ENCODE results near the gene ATXN2L. TPM values are rescaled to one million over a fixed set of nuclear protein-coding genes. Genes with fewer than 3 reads are reported as not detected.

The ATXN2L gene
- total RNA-seq, 1 experiment from 2014 or later = 309 TPM

DNA sequence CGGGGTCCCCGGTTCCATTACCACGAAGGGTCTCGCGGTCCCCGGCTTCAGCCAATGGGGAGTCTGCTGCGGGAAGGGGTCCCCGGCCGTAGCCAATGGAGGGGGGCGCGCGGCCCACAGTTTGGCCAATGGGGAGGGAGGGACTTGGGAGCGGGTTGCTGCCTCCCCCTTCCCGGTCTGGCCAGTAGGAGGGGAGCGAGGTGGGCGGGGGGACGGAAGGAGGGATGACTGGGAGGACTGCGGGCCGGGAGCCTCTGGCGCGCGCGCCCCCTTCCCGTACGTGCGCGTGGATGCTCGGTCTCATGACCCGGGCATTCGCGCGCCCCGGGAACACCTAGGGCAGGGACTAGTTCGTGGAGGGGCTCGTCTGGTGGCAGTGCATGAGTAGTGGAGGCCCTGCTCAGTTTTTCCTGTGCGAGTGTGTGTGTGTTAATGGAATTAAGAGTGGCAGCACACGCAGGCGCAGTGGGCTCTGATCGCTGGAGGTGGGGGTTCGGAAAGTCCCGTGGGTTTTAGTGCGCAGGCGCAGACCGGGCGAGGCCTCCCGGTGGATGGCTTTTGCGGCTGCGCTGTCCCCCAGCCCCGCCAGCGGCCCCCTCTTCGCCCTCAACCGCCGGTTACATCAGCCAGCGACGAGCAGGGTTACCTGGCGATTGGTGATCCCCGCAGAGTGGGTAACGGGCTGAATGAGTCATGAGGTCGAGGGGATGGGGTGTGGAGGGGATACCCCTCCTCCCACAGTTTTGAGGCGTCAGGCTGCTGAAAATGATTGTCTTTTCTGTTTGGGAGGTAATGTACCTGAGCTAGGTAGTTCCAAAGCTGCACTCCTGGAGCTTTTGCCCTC, 1.3 kb downstream of the ATXN2L start:
- peak; percentile 98 for DNase-seq
- H3K36me3 Mint-ChIP-seq (ENCODE audit: insufficient read depth in 1 of 3, low read depth in 3 of 3) = peaks cover 39 to 61% (median 56%) of the 10 kb centered on the region in 3 experiments; a peak in 6 of 7 replicates
- Histone ChIP-seq H2BK12ac (ENCODE audit: insufficient read length, low read depth, low read length) (no peak overlapping the region), H3K4me1 (ENCODE audit: insufficient read depth, low read length) (no peaks in the 10 kb centered on the region), H2BK20ac (ENCODE audit: low read depth, low read length, poor library complexity, severe bottlenecking) (no peak overlapping the region), H3K79me1 (ENCODE audit: insufficient read depth, low read depth, low read length, poor library complexity, severe bottlenecking) (no peaks in the 10 kb centered on the region), H3K23me2 (ENCODE audit: insufficient read length, low read depth, low read length, poor library complexity, severe bottlenecking) (peaks cover 6% of the 10 kb centered on the region), H3T11ph (ENCODE audit: low read length) (peak overlapping the region; percentile 57), H3K27me3 (ENCODE audit: insufficient read depth, low read length) (no peaks in the 10 kb centered on the region), H3K18ac (ENCODE audit: insufficient read length, low read depth, low read length) (peak overlapping the region; percentile 96), H3K79me2 (ENCODE audit: insufficient read depth, low read length) (peaks cover 19% of the 10 kb centered on the region; the same call in 1 of the 2 replicates), H4K5ac (ENCODE audit: insufficient read length, low read depth, low read length) (peak overlapping the region; percentile 30), H3K27ac (ENCODE audit: insufficient read length, low read depth, low read length) (peak overlapping the region; percentile 80), H3K56ac (ENCODE audit: insufficient read length, low read depth, low read length) (peak overlapping the region; percentile 29), H2AFZ (ENCODE audit: low read length) (no peak overlapping the region), H2AK5ac (ENCODE audit: insufficient read length, low read length) (no peak overlapping the region), H2BK15ac (ENCODE audit: low read depth, low read length) (no peak overlapping the region), H3K9ac (ENCODE audit: extremely low read depth, insufficient read length, low read length) (peak overlapping the region; percentile 98), H3K9me3 (ENCODE audit: control insufficient read depth, low read depth, low read length) (no peaks in the 10 kb centered on the region), H2BK5ac (ENCODE audit: insufficient read length, low read length) (peak overlapping the region; percentile 60), H3K4me2 (ENCODE audit: insufficient read depth, insufficient read length, low read length) (peak overlapping the region; percentile 94), H3K14ac (ENCODE audit: insufficient read depth, low read length) (peak overlapping the region; percentile 86), H2BK120ac (ENCODE audit: low read depth, low read length, poor library complexity, severe bottlenecking) (no peak overlapping the region), H4K20me1 (ENCODE audit: control insufficient read depth, insufficient read depth, insufficient read length) (no peaks in the 10 kb centered on the region), H4K91ac (ENCODE audit: insufficient read length, low read depth, low read length) (peak overlapping the region; percentile 42), H4K8ac (replicated peaks; ENCODE audit: insufficient read length, low read depth, low read length) (peak overlapping the region; percentile 4), H3K23ac (ENCODE audit: insufficient read length, low read depth, low read length) (no peak overlapping the region), H3K4ac (ENCODE audit: low read depth, low read length) (no peak overlapping the region; the same call in 1 of the 2 replicates)
- no CpG with 5 or more reads among the region's 60 CpGs for WGBS (ENCODE audit: extremely low coverage, insufficient read length, low lambda C conversion rate)
- H3K4me1 Mint-ChIP-seq = peaks cover 29 to 34% of the 10 kb centered on the region in 2 experiments
- peak overlapping the region; percentile 99 to 100 (median 100) for H3K27ac Mint-ChIP-seq
- no peaks in the 10 kb centered on the region; a peak in 1 of 5 replicates for H3K9me3 Mint-ChIP-seq
- H3K27me3 Mint-ChIP-seq (ENCODE audit: low read depth) = no peaks in the 10 kb centered on the region
- peak overlapping the region; percentile 98 for H3K4me3 Mint-ChIP-seq
- TF ChIP-seq, protein P1, sequence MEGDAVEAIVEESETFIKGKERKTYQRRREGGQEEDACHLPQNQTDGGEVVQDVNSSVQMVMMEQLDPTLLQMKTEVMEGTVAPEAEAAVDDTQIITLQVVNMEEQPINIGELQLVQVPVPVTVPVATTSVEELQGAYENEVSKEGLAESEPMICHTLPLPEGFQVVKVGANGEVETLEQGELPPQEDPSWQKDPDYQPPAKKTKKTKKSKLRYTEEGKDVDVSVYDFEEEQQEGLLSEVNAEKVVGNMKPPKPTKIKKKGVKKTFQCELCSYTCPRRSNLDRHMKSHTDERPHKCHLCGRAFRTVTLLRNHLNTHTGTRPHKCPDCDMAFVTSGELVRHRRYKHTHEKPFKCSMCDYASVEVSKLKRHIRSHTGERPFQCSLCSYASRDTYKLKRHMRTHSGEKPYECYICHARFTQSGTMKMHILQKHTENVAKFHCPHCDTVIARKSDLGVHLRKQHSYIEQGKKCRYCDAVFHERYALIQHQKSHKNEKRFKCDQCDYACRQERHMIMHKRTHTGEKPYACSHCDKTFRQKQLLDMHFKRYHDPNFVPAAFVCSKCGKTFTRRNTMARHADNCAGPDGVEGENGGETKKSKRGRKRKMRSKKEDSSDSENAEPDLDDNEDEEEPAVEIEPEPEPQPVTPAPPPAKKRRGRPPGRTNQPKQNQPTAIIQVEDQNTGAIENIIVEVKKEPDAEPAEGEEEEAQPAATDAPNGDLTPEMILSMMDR (conservative IDR thresholded peaks at IDR 0.05) = no peak

Measured in H9 (cell line).